Panc1 (cell line): Measurements from ENCODE around the gene CCN5. TPM values are rescaled to one million over a fixed set of nuclear protein-coding genes. Genes with fewer than 3 reads are reported as not detected.
A peak's percentile ranks its signal among the peaks of the same experiment; 100 is the strongest.

ENCODE experiments used
- ATAC-seq: fragments of 200-7000 bp; cut with Tn5 transposase; 2 replicates; pipeline ENCODE4 v1.9.1; 2020; ENCODE audit warnings: mild to moderate bottlenecking, moderate library complexity
- BruUV-seq: library from RNA; stranded (reverse); fragments of 400-500 nt; replicated peaks from 2 replicates; lab custom pipeline; 2021; lab: Mats Ljungman, UMichigan
- CTCF ChIA-PET: fragments of 300-600 bp; sonication (Branson Sonifier 250); formaldehyde crosslinking; loops from one replicate; lab custom pipeline; 2022; ENCODE audit warnings: antibody characterized with exemption; lab: Charles Lee
- POLR2A ChIA-PET: fragments of 300-600 bp; sonication (Branson Sonifier 250); formaldehyde crosslinking; loops from one replicate; lab custom pipeline; 2022; ENCODE audit warnings: antibody characterized with exemption; lab: Charles Lee
- DNase-seq: peaks from one replicate; pipeline ENCODE4 v3.0.0-alpha.2; 2010; ENCODE audit warnings: low read depth, low spot score
- H3K27ac ChIP-seq: 2 replicates; pipeline ENCODE4 v1.5.1; 2011; ENCODE audit warnings: mild to moderate bottlenecking, low read length, inconsistent platforms
- H3K27me3 ChIP-seq: fragments of 200-500 bp; sonication (Bioruptor generic); 2 replicates; pipeline ENCODE4 v1.6.0; 2014; ENCODE audit warnings: low read length, inconsistent platforms; ENCODE audit not compliant: control insufficient read depth, insufficient read depth
- H3K36me3 ChIP-seq: fragments of 200-500 bp; sonication (Bioruptor generic); 2 replicates; pipeline ENCODE4 v1.5.1; 2014; ENCODE audit warnings: inconsistent platforms, mild to moderate bottlenecking, low read length, moderate library complexity; ENCODE audit not compliant: control insufficient read depth, insufficient read depth
- H3K4me1 ChIP-seq: 2 replicates; pipeline ENCODE4 v1.5.1; 2011; ENCODE audit warnings: inconsistent platforms, mild to moderate bottlenecking, low read length, moderate library complexity; ENCODE audit not compliant: control insufficient read depth, insufficient read depth
- H3K4me3 ChIP-seq, 2 experiments: 2 replicates each; pipeline ENCODE4 v1.5.1; 2011 to 2012; ENCODE audit warnings: low read depth in 2 of 2, low read length in 2 of 2, mild to moderate bottlenecking in 2 of 2, inconsistent platforms in 1 of 2, moderate library complexity in 1 of 2
- H3K9me3 ChIP-seq: fragments of 200-500 bp; sonication (Bioruptor generic); 2 replicates; pipeline ENCODE4 v1.5.1; 2014; ENCODE audit warnings: low read depth, mild to moderate bottlenecking, inconsistent platforms, low read length, moderate library complexity; ENCODE audit not compliant: control insufficient read depth, insufficient read depth
- POLR2AphosphoS5 ChIP-seq: IDR thresholded peaks from 2 replicates; pipeline ENCODE4 v1.6.1; 2012; ENCODE audit warnings: mild to moderate bottlenecking, low read depth, low read length, moderate library complexity
- SIN3A ChIP-seq: IDR thresholded peaks from 2 replicates; pipeline ENCODE4 v1.6.1; 2012; ENCODE audit warnings: low read depth, mild to moderate bottlenecking, low read length, moderate library complexity, borderline replicate concordance; ENCODE audit not compliant: insufficient read depth
- TCF7L2 ChIP-seq: IDR thresholded peaks from 2 replicates; pipeline ENCODE4 v1.6.1; 2011; ENCODE audit warnings: mild to moderate bottlenecking, low read depth, low read length, inconsistent platforms
- in situ Hi-C: cut with HindIII; loops from 2 replicates; pipeline ENCODE4 v1.10.0; 2016; ENCODE audit warnings: low sequenced_read_pairs, low pct_unique_long_range_greater_than_20kb
- intact Hi-C: fragments of 100-400 bp; cut with micrococcal nuclease; formaldehyde crosslinking; loops from one replicate; pipeline ENCODE4 v1.10.0; 2022; ENCODE audit not compliant: unreplicated experiment
- total RNA-seq: library from RNA; stranded (reverse); gene quantifications from one replicate; pipeline ENCODE4 v1.2.1, GENCODE V29; 2021; ENCODE audit not compliant: unreplicated experiment
- TF ChIP-seq, protein P1 (sequence below): fragments of 450-650 bp; IDR thresholded peaks from 2 replicates; pipeline ENCODE4 v1.5.1; 2017; ENCODE audit warnings: mild to moderate bottlenecking
- TF ChIP-seq, protein P2 (sequence below), 2 experiments: IDR thresholded peaks; 2 replicates each; pipeline ENCODE4 v1.6.1; 2011 to 2012; ENCODE audit warnings: low read depth in 2 of 2, control low read depth in 1 of 2, low read length in 1 of 2, mild to moderate bottlenecking in 1 of 2, moderate library complexity in 1 of 2; ENCODE audit not compliant: insufficient read depth in 1 of 2

CCN5 gene
- total RNA-seq, 1 experiment from 2014 or later: 15.2 TPM

GRCh38 chr20:44698351-44698750, 16.8 kb upstream of the CCN5 start:
- no peak for ATAC-seq
- in situ Hi-C loops: no loop called here
- Histone ChIP-seq H3K27ac (peak overlapping the region; percentile 79), H3K4me3 (no peak overlapping the region), H3K36me3 (no peaks in the 10 kb centered on the region), H3K4me1 (peaks cover 56% of the 10 kb centered on the region), H3K27me3 (no peaks in the 10 kb centered on the region), H3K9me3 (no peaks in the 10 kb centered on the region; the same call in 1 of the 2 replicates)
- intact Hi-C loops: no loop called here
- TF ChIP-seq TCF7L2 (no peak), POLR2AphosphoS5 (no peak), SIN3A (no peak)
- TF ChIP-seq, protein P1, sequence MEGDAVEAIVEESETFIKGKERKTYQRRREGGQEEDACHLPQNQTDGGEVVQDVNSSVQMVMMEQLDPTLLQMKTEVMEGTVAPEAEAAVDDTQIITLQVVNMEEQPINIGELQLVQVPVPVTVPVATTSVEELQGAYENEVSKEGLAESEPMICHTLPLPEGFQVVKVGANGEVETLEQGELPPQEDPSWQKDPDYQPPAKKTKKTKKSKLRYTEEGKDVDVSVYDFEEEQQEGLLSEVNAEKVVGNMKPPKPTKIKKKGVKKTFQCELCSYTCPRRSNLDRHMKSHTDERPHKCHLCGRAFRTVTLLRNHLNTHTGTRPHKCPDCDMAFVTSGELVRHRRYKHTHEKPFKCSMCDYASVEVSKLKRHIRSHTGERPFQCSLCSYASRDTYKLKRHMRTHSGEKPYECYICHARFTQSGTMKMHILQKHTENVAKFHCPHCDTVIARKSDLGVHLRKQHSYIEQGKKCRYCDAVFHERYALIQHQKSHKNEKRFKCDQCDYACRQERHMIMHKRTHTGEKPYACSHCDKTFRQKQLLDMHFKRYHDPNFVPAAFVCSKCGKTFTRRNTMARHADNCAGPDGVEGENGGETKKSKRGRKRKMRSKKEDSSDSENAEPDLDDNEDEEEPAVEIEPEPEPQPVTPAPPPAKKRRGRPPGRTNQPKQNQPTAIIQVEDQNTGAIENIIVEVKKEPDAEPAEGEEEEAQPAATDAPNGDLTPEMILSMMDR: no peak
- TF ChIP-seq, protein P2, sequence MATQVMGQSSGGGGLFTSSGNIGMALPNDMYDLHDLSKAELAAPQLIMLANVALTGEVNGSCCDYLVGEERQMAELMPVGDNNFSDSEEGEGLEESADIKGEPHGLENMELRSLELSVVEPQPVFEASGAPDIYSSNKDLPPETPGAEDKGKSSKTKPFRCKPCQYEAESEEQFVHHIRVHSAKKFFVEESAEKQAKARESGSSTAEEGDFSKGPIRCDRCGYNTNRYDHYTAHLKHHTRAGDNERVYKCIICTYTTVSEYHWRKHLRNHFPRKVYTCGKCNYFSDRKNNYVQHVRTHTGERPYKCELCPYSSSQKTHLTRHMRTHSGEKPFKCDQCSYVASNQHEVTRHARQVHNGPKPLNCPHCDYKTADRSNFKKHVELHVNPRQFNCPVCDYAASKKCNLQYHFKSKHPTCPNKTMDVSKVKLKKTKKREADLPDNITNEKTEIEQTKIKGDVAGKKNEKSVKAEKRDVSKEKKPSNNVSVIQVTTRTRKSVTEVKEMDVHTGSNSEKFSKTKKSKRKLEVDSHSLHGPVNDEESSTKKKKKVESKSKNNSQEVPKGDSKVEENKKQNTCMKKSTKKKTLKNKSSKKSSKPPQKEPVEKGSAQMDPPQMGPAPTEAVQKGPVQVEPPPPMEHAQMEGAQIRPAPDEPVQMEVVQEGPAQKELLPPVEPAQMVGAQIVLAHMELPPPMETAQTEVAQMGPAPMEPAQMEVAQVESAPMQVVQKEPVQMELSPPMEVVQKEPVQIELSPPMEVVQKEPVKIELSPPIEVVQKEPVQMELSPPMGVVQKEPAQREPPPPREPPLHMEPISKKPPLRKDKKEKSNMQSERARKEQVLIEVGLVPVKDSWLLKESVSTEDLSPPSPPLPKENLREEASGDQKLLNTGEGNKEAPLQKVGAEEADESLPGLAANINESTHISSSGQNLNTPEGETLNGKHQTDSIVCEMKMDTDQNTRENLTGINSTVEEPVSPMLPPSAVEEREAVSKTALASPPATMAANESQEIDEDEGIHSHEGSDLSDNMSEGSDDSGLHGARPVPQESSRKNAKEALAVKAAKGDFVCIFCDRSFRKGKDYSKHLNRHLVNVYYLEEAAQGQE (IDR thresholded peaks at IDR 0.05; ENCODE audit: insufficient read depth in 1 of 2, low read depth in 2 of 2, low read length in 1 of 2): no peak
- BruUV-seq: no TSS peak
- no peak for DNase-seq
- ChIA-PET CTCF (no interaction called here), POLR2A (no interaction called here)

DNA sequence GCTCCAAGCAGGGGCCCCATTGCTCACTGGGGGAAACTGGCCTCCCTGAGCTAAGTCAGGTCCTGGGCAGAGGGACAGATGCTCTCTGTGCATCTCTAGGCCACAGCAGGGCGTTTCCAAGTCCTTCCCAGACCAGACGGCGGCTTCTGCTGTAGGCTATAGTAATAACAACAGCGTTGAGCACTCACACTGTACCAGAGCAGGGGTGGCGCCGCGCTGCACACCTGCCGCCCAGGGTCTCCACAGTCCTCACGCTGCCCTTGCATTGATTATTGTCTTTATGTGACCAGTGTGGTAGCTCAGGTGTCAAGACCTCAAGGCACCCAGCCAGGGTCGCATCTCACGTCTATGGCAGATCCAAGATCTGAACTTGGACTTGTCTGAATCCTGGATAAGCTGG, 14.9 kb upstream of the CCN5 start:
- no peaks in the 10 kb centered on the region; the same call in 1 of the 2 replicates for H3K9me3 ChIP-seq
- CTCF ChIA-PET: interaction anchor here (0.5 kb wide), 1 partner anchor 476 kb away, joined by 3 read pairs; no protein-coding TSS in a partner anchor
- H3K4me3 ChIP-seq: no peak overlapping the region
- H3K27ac ChIP-seq: peak overlapping the region; percentile 70
- intact Hi-C loops (no loop called here), in situ Hi-C loops (no loop called here)
- H3K27me3 ChIP-seq: no peaks in the 10 kb centered on the region
- no TSS peak for BruUV-seq
- ATAC-seq (no peak), DNase-seq (no peak)
- H3K4me1 ChIP-seq: peaks cover 47% of the 10 kb centered on the region
- TF ChIP-seq, protein P1: no peak
- no peak for TF ChIP-seq POLR2AphosphoS5
- no peak for TF ChIP-seq SIN3A
- TF ChIP-seq TCF7L2: no peak
- TF ChIP-seq, protein P2 (IDR thresholded peaks at IDR 0.05; ENCODE audit: insufficient read depth in 1 of 2, low read depth in 2 of 2, low read length in 1 of 2): no peak
- POLR2A ChIA-PET: no interaction called here
- no peaks in the 10 kb centered on the region for H3K36me3 ChIP-seq
